GM12873 (cell line): ENCODE measurements around the gene RTN4R.

Experiments used
- TF ChIP-seq, protein P1 (sequence below): IDR thresholded peaks from 2 replicates; pipeline ENCODE4 v1.5.1; 2012; ENCODE audit warnings: low read depth, mild to moderate bottlenecking, moderate library complexity, low read length, control low read depth; ENCODE audit not compliant: insufficient read depth; ENCODE audit errors: missing control alignments

The RTN4R gene

DNA sequence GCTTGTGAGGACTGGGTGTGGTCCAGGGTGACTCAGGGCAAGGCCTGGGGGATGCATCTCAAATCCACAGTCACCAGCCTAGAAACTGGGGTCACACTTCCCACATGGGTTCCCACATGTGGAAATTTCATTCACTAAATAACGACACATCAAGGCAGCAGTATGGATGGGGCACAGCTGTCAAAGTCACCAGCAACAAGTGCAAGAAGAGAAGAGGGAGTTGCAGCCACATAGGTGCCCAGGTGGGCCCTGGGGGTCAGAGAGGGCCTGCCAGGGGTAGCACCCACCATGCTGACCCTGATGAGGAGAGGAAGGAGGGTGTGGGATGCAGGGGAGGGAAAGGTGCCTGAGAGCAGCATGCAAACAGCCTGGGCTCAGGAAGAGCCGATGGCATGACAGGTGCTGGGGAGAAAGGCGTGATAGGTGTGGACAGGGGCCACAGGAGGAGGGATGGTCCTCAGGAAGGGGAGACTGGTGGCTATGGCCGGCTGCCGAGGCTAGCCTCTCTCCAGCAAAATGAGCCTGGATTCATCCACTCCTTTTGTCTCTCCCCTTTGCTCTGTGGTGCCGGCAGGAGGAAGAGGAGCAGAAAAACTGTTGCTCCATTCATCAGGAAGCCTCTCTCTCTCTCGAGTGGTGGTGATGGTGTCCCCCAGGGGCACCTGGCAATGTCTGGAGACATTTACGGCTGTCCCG, 29.4 kb upstream of the RTN4R start:
- TF ChIP-seq, protein P1, sequence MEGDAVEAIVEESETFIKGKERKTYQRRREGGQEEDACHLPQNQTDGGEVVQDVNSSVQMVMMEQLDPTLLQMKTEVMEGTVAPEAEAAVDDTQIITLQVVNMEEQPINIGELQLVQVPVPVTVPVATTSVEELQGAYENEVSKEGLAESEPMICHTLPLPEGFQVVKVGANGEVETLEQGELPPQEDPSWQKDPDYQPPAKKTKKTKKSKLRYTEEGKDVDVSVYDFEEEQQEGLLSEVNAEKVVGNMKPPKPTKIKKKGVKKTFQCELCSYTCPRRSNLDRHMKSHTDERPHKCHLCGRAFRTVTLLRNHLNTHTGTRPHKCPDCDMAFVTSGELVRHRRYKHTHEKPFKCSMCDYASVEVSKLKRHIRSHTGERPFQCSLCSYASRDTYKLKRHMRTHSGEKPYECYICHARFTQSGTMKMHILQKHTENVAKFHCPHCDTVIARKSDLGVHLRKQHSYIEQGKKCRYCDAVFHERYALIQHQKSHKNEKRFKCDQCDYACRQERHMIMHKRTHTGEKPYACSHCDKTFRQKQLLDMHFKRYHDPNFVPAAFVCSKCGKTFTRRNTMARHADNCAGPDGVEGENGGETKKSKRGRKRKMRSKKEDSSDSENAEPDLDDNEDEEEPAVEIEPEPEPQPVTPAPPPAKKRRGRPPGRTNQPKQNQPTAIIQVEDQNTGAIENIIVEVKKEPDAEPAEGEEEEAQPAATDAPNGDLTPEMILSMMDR = no peak

DNA sequence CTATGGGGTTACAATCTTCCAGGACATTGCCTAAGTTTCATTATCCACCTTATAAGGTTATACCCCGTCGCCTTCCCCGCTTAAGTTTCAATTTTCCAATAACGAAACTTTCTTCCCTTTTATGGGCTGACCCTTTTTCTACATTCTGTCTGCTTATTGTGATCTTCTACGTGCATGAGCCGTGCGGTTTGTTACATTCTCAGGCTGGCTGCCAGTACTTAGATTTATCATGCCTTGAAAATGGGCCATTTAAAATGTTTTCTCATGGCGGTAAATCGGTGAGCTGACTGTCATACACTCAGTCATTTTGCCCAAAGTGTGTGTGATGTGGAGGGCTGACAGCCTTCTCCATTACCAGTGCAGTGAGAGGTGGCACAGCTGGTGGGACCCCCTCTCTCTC, 28.5 kb upstream of the RTN4R start:
- TF ChIP-seq, protein P1 = no peak

DNA sequence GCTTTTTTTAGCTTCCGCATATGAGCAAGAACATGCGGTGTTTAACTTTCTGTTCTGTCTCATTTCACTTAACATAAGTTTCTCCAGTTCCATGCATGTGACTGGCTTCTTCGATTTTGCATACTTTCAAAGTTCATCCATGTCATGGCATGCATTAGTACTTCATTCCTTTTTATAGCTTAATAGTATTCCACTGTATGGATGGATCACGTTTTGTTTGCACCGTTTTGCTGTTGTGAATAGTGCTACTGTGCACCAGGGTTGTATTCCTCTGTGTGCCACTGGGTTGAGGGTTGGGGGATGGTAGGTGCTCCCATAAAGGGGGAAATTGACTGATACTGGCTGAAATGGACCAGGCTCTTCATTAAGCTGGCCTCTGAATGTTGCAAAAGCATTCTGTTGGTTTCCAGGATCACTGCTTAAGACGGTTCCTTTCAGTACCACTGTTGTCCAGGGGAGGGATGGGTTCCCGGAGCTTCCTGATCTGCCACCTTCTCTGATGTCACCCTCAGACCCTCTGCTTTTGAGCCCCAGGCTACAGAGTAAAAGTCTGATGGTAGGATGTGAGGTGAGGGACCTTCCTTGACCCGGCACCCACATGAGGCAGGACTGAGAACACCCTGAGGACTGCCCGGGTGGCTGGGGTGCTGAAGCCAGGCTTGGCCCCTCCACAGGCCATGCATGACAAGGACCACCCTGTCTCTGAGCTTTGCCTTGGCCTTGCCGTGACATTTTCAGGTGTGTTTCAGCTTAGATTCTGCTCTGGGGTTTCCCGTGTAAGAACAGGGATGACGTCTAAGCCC, 27.3 kb upstream of the RTN4R start:
- TF ChIP-seq, protein P1 = no peak

DNA sequence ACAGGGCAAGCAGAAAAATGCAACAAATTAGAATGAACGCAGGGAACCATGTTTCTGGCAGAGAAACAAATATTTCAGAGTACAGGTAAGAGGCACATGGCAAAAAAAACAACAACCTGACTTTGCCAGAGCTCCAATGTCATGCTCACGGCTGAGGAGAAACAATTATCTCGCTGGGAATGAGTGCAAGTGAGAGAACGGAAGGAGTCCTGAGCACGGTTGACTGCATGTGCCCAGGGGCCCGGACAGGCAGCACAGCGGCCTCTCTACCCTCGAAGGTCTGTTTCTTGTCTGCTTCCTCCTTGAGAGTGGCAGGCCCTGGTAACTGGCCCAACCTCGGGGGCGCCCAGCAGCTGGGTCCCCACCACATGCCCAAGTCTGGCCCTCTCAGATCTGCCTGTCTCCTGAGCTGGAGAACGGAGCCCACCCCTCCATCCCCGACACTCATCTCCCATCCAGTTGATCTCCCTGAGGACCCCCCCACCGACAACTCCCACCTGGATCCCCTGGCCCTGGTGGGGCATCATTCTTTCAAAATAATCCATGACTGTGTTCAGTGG, 24.6 kb upstream of the RTN4R start:
- TF ChIP-seq, protein P1 = no peak

DNA sequence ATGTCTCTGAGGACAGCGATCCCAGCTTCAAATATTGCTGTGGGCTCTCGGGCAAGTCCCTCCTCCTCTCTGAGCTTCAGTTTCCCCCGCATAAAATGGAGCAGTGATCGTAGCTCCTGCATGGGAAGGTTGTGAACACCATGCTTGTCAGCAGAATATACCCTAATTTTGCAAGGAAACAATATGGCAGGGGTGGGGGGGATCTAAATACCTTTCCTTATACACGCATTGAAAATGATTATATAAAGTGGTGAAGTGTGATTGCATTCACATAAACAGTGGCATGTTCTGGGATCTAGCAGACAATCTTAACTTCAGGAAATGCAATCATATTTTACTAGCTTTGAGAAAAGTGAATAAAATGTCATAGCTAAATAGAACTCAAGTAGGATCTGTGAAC, 24.0 kb upstream of the RTN4R start:
- TF ChIP-seq, protein P1 = no peak

DNA sequence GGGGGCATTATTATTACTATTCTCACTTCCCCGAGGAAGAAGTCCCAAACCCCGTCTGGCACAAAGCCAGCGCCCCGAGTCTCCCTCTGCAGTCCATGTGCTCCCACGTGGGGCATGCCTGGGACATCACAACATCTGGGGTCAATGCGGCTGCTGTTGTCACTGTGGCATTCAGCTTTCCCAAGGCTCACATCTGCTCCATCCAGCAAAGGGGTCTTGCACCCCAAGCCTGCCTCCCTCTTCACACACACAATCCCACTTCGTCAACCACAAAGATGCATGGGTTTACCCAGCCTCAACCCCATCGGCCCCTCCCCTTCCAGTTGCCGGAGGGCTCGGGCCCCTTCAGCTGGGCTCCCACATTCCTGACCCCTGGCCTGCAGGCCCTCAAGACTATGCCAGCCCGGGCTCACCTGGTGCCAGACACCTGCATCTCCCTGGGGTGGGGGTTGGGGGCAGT, 23.5 kb upstream of the RTN4R start:
- TF ChIP-seq, protein P1 = no peak

DNA sequence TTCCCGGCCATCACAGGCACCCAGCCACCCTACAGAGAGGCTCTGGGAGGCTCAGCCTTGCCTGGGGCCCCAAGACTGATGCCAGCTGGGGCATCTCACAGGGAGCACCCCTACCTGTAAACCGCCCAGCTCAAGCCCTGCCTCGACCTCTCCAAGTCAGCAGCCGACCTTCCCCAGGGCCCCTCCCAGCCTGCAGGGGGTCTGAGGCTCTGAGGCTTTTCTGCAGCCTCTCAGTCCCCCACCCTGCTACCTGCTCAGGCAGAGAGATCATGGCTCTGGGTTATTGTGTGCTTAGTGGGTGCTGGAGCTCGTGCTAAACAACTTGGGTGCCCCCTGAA, 23.1 kb upstream of the RTN4R start:
- TF ChIP-seq, protein P1 = no peak
